ENCODE data around the gene SYNJ2.

SYNJ2 gene

DNA sequence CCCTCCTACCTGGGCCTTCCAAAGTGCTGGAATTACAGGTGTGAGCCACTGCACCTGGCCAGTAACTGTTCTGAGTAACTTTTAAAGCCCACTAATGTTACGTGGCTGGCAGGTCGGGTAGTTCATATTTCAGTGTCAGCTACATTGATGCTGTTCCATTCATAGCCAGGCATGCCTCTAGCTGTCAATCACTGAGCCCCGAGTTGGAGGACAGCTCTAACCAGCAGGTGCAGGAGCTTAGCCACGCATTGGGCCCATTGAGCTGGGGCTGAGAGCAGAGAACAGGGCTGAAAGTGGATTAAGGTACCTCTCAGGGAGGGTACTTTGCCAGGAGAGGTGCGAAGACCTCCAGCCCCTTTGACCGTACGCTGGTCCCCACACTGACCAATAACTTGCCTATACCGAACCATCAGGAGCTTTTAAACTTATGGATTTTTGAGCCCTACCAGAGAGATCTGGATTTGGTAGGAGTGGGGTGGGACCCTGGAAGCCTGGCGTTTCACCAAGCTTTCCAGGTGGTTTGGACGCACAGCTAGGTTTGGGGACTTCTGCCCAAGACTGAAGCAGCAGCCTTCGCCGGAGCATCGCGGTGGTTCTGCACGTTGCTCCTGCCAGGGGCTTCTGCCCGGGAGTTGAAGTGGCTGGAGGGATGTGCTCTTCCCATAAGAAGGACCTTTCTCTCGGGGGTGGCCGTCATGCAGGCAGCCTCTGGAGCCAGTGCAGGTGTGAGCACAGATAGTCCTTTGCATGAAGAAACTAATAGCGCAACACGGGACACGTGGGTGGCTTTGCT lies 103.8 kb downstream of the SYNJ2 start:
- FAIRE-seq = no peak

DNA sequence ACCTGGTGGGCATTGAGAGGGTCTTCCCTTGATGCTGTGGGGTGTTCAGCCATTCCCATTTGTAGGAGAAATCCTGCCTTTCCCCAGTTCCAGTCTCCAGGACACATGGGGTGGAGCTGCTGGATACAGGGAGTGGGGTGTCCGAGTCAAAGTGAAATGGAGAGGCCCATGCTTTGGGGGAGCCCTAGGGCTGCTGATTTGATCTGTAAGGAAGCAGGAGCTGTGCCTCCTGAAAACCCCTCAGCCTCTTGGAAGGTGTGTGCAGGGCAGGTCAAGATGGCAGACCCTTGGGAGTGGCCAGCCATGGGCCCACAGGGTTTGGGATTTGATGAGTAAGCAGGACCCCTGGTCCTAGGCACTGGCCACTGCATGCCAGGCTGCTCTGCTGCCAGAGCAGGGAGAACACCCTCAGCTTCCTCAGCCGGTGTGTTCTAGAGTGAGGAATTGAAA lies 104.4 kb downstream of the SYNJ2 start:
- no peak for FAIRE-seq

GRCh38 chr6:158086504-158087223 lies 105.0 kb downstream of the SYNJ2 start:
- FAIRE-seq = no peak

DNA sequence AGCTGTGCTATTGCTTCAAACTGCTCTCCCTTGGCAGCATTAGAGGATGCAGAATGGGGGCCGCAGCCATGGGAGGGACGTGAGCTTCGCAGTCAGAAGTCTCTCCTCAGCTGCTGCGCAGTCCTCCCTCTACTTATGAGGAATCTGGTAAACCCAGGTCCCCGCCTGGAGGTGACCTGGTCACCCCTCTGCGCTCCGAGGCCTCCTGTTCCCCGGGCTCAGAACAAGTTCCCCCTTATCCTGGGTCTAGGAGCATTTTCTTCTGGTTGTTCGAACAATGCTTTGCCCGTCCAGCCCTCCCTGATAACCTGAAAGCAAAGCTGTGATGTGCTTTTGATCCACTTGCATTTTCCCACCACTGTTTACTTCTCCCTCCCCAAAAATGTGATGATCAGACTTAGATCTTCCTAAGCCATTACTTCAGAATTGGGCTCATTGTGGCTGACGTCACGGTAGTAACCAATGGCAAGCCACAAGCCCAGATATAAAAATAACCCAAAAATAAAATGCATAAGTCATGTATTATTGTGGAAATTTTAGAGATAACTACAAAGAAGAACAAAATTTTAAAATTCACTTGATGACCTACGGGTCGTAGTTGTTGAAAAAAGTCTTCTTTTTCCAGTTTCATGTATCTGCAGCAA lies 105.7 kb downstream of the SYNJ2 start:
- no peak for FAIRE-seq

DNA sequence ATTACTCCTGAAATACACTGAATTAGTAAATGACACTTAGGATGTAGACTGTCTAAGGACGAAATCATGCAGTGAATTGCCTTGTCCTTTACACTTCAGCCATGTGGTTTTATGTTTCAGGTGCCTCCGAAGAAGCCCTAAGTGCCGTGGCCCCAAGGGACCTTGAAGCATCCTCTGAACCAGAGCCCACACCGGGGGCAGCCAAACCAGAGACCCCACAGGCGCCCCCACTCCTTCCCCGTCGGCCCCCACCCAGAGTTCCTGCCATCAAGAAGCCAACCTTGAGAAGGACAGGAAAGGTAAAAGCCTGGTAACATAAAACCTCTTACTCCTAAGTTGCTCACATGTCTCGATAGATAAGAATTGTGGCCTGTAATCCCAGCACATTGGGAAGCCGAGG lies 111.1 kb downstream of the SYNJ2 start:
- FAIRE-seq = no peak

DNA sequence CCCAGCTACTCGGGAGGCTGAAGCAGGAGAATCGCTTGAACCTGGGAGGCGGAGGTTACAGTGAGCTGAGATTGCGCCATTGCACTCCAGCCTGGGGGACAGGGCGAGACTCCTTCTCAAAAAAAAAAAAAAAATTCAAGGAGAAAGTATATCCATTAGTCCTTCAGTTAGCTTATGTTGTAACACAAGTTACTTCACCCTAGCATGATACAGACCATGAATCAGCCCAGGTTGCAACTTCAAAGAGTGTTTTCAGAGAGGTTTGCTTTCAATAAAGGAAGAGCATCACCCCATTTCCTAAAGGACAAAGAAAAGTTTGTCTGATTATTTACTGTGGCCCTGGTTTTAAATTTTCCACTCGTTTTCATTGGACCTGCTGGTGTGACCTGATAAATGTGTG lies 113.4 kb downstream of the SYNJ2 start:
- FAIRE-seq = no peak

DNA sequence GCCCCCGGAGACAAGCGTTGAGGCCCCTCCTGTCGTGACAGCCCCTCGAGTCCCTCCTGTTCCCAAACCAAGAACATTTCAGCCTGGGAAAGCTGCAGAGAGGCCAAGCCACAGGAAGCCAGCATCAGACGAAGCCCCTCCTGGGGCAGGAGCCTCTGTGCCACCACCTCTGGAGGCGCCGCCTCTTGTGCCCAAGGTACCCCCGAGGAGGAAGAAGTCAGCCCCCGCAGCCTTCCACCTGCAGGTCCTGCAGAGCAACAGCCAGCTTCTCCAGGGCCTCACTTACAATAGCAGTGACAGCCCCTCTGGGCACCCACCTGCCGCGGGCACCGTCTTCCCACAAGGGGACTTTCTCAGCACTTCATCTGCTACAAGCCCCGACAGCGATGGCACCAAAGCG lies 114.0 kb downstream of the SYNJ2 start:
- no peak for FAIRE-seq

DNA sequence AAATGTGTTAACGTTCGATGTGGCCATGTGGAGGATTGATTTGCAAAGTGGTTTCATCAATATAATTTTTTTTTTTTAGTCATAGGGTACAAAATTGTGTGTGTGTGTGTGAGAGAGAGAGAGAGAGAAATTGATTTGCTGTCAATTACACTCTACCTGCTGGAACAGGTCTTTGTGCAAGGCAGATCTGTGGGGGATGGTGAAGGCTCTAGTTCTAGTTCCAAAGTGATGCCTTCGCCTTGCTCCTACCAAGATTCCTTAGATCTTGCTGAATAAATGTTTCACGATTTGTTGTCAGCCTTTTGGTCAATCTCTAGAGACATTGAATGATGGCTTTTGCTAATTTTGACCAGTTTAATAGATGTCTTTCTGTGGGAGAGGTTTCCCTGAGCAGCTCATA lies 121.6 kb downstream of the SYNJ2 start:
- FAIRE-seq = no peak

- no peak for FAIRE-seq
Observed at GRCh38 chr6:158104696-158105095, 123.0 kb downstream of the SYNJ2 start.

GRCh38 chr6:158109748-158110147 lies 128.1 kb downstream of the SYNJ2 start:
- FAIRE-seq = no peak

DNA sequence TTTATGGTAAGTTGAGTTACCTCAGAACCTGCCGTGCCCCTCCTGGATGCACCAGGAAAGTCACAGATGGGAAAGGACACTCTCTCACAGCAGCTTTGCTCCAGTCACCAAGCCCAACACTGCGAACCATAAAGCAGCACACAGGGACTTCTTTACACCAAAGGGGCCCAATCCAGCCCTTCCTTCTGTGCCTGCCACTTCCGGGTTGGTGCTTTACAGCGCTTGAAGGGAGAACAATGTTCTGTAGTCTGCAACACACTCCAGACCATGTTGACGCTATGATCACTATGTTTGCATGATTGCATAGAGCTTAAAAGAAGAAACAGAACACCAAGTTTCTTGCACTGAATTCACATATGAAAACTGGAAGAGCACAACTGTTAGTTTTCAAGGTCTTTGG lies 129.3 kb downstream of the SYNJ2 start:
- no peak for FAIRE-seq

GRCh38 chr6:158111987-158112386 lies 130.3 kb downstream of the SYNJ2 start:
- FAIRE-seq = no peak

- no peak for FAIRE-seq
Observed at GRCh38 chr6:158113802-158114201, 132.1 kb downstream of the SYNJ2 start.

GRCh38 chr6:158115102-158115501 lies 133.4 kb downstream of the SYNJ2 start:
- FAIRE-seq = no peak

DNA sequence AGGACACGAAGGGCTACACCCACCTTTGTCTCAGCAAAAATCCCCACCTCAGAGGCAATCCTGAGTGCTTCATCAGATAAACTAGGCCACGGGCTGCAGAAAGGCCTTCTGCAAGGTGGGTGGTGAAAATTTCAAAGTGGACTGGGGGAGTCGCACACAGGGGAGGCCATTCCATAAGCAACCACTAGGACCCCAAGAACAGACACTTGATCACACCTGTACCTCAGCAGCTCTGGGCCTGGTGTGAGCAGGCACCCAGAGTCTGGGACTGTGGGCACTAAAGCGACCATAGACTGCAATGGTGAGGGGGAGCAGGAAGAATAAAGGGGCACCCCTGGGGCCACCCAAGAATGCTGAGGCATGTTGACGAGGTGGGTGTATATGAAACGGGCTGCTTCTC lies 133.8 kb downstream of the SYNJ2 start:
- FAIRE-seq = no peak

DNA sequence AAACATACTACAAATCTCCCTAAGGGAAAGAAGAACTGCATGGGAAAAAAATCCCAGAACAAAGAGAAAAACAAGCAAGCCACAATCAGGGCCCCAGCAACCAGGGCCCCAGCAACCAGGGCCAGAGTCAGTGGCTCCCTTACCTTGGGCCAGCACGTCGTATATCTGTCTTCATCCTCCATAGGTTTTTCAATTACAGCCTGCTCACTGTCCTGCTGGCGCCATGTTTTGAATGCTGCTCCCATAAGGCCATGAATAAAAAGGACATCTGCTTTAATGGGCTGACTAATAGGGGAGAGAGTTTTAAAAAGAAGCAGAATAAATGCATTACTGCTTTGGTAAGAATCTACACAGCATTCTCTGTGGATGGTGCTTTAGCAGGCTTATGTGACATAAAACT lies 137.2 kb downstream of the SYNJ2 start:
- FAIRE-seq = no peak

DNA sequence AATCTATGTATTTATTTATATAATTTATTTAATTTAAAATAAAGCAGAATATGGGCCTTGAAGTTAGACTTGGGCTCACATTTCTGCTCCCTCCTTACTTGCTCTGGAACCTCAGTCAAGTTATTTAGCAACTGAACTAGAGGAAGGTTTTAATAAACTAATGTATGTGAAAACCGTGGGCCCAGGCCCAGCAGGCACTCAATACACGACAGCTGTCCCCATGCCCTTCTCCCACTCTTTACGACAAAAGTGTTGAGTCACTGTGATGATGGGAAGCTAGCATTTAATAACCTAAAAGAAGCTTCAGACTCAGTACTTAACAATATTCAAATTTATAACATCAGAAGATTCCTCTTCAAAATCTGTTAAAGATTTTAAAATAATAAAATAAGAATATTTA lies 139.7 kb downstream of the SYNJ2 start:
- no peak for FAIRE-seq

DNA sequence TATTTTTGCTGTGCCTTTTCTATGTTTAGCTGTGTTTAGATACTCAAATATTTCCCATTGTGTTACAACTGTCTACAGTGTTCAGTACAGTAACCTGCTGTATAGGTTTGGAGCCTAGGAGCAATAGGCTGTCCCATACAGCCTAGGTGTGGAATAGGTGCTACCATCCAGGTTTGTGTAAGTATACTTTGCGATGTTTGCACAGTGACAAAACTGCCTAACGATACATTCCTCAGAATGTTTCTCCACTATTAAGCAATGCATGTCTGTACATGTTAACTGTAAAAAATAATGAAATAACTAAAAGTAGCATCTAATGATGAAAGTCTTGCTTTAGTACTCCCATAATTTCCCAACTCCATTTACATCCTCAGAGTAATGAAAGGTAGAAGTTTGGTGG lies 140.4 kb downstream of the SYNJ2 start:
- no peak for FAIRE-seq

- no peak for FAIRE-seq
Observed at GRCh38 chr6:158124288-158124687, 142.6 kb downstream of the SYNJ2 start.

DNA sequence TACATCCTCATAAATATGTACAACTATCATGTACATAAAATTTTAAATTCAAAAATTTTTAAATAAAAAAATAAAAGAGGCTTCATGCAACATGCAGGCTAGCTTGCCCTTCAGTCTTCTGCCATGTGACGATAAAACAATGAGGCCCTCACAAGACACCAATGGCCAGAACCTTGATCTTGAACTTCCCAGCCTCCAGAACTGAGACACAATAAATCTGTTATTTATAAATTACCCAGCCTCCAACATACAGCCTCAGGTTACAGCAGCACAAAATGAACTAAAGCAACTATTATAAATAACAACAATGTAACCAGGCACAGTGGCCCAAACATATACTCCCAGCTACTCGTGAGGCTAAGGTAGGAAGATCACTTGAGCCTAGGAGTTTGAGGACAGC lies 143.6 kb downstream of the SYNJ2 start:
- no peak for FAIRE-seq

DNA sequence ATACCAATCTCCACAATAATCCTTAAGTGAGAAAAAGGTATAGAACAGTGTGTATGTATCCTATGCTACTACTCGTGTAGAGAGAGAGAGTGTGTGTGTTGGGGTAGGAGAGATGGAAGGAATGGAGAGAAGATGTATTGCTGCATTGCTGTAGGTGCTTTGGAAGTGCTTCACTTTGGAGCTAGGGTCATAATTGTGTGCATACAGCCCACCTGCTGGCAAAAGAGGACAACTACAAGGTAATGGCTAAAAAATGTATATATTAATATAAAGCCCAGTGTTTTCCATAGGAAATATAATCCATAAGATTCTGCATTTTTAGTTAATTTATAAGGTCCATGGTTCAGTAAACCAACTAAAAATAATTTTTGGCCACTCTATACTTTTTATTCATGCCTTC lies 150.3 kb downstream of the SYNJ2 start:
- no peak for FAIRE-seq

DNA sequence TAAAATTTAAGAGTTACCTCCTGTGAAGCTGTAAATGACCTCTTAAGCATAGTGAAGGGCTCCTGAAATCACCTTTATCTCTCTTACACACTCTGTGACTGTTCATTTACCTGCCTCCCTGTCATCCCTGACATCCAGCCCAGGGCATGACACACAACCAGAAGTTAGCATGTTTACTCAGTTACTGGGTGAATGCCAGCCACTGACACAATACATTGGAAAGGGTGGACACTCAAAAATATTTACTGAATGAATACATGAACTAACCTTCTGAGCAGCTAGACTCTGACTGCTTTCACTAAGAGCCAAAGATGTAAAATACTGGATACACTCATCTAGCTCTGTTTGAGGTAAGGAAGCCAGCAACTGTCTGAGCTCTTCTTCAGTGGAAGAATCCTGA lies 161.1 kb downstream of the SYNJ2 start:
- FAIRE-seq = no peak

DNA sequence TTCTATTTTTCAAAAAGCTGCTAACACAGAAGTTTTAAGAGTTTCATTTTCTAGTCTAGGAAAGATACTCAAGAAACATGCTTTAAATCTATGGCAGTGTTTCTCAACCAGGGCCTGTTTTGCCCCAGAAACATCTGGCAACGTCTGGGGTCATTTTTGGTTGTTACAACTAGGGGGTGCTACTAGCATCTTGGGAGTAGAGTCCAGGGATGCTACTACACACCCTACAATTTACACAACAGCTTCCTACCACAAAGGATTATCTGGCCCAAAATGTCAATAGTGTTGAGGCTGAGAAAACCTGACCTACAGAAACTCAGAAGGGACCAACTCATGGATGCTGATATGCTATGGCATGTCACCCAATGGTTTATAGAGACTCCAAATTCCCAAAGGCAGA lies 162.0 kb downstream of the SYNJ2 start:
- FAIRE-seq = no peak

Data from colon (tissue), 2 donors.